ENCODE results near the gene PSAPL1. TPM values are rescaled to one million over a fixed set of nuclear protein-coding genes. Genes with fewer than 3 reads are reported as not detected.

The PSAPL1 gene
- polyA plus RNA-seq, 1 of the 3 experiments (the other 2 are of a cell fraction), result 0.03 TPM

DNA sequence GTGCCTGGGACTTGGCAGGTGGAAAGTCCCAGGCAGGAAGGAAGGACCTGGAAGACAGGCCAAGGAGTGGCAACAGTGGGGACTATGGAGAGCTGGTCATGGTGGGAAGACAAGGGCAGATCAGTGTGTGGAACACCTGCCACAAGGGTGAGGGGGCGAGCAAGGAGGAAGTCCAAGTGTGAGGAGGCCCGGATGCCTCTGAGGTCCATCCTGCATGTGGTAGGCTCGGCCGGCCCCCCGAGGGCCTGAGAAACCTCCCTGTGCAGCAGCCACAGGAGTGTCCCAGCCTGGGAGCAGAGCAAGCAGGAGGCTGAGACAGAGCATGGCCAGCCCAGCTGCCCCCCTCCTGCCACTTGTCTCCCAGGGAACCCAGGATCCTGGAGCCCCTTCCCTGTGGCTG lies 40.5 kb upstream of the PSAPL1 start:
- WGBS (ENCODE audit: low lambda C conversion rate), result 40% methylated on average over 1 of the region's 5 CpGs
- Histone ChIP-seq H3F3A (replicated peaks; ENCODE audit: insufficient read depth) (no peaks in the 10 kb centered on the region), H3K9me3 (no peaks in the 10 kb centered on the region), H3K36me3 (replicated peaks in 1 of 2; ENCODE audit: control insufficient read depth in 1 of 2, insufficient read depth in 2 of 2, low read length in 1 of 2) (no peaks in the 10 kb centered on the region), H3K79me2 (ENCODE audit: insufficient read depth) (no peaks in the 10 kb centered on the region), H3K9me2 (no peaks in the 10 kb centered on the region), H3K27me3 (ENCODE audit: insufficient read depth) (no peaks in the 10 kb centered on the region), H3K4me1 (ENCODE audit: control insufficient read depth in 1 of 2, insufficient read depth in 2 of 2, low read depth in 1 of 2, low read length in 1 of 2) (no peaks in the 10 kb centered on the region), H2AFZ (ENCODE audit: low read depth) (no peak overlapping the region), H3K9ac (no peak overlapping the region), H3K4me3 (ENCODE audit: low read depth in 2 of 2, low read length in 1 of 2) (no peak overlapping the region), H3K27ac (ENCODE audit: low read depth in 2 of 2, low read length in 1 of 2) (no peak overlapping the region), H4K20me1 (ENCODE audit: insufficient read depth) (no peaks in the 10 kb centered on the region), H3K4me2 (no peak overlapping the region)
- DNase-seq, result no peak
- CTCF ChIA-PET, result interaction anchor here (1.5 kb wide), 1 partner anchor 9 kb away, joined by 3 read pairs; no protein-coding TSS in a partner anchor
- POLR2A ChIA-PET, result no interaction called here
- TF ChIP-seq, protein P1, sequence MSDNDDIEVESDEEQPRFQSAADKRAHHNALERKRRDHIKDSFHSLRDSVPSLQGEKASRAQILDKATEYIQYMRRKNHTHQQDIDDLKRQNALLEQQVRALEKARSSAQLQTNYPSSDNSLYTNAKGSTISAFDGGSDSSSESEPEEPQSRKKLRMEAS (IDR thresholded peaks at IDR 0.05; ENCODE audit: low read depth), result no peak
- TF ChIP-seq, protein P2, sequence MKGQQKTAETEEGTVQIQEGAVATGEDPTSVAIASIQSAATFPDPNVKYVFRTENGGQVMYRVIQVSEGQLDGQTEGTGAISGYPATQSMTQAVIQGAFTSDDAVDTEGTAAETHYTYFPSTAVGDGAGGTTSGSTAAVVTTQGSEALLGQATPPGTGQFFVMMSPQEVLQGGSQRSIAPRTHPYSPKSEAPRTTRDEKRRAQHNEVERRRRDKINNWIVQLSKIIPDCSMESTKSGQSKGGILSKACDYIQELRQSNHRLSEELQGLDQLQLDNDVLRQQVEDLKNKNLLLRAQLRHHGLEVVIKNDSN (IDR thresholded peaks at IDR 0.05; ENCODE audit: borderline replicate concordance, low read depth), result no peak

DNA sequence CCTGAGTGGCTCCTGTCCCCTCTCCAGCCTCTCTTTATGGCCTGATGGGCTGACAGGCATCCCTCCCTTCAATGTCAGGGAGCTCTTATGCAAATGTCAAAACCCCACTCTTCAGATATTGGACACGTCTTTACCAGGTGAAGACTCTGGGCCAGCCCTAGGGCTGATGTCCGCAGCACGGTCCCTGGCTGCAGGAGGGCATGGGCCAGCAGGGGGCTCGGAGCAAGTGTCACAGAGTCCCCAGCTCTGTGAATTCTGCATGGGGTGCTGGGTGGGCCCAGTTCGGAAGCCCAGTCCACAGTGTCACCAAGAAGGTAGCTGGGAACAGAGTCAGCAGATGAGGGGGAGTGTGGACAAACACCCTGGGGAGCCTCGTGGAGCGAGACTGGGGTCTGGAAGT lies 39.6 kb upstream of the PSAPL1 start:
- no peak overlapping the region for H2AFZ ChIP-seq (ENCODE audit: low read depth)
- no peak overlapping the region for H3K4me3 ChIP-seq (ENCODE audit: low read depth in 2 of 2, low read length in 1 of 2)
- H3K36me3 ChIP-seq (replicated peaks in 1 of 2; ENCODE audit: control insufficient read depth in 1 of 2, insufficient read depth in 2 of 2, low read length in 1 of 2), result no peaks in the 10 kb centered on the region
- no peaks in the 10 kb centered on the region for H3K9me3 ChIP-seq
- no peaks in the 10 kb centered on the region for H3K9me2 ChIP-seq
- no peak for DNase-seq
- H3K27ac ChIP-seq (ENCODE audit: low read depth in 2 of 2, low read length in 1 of 2), result no peak overlapping the region
- 45% methylated on average over 4 of the region's 7 CpGs for WGBS (ENCODE audit: low lambda C conversion rate)
- H3F3A ChIP-seq (replicated peaks; ENCODE audit: insufficient read depth), result no peaks in the 10 kb centered on the region
- ChIA-PET POLR2A (no interaction called here), CTCF (interaction anchor here (0.9 to 1.5 kb wide), 3 partner anchors 10 to 323 kb away, joined by 3 read pairs; no protein-coding TSS in a partner anchor)
- H3K9ac ChIP-seq, result no peak overlapping the region
- H4K20me1 ChIP-seq (ENCODE audit: insufficient read depth), result no peaks in the 10 kb centered on the region
- no peak overlapping the region for H3K4me2 ChIP-seq
- no peaks in the 10 kb centered on the region for H3K79me2 ChIP-seq (ENCODE audit: insufficient read depth)
- TF ChIP-seq, protein P1 (IDR thresholded peaks at IDR 0.05; ENCODE audit: low read depth), result no peak
- TF ChIP-seq, protein P3, sequence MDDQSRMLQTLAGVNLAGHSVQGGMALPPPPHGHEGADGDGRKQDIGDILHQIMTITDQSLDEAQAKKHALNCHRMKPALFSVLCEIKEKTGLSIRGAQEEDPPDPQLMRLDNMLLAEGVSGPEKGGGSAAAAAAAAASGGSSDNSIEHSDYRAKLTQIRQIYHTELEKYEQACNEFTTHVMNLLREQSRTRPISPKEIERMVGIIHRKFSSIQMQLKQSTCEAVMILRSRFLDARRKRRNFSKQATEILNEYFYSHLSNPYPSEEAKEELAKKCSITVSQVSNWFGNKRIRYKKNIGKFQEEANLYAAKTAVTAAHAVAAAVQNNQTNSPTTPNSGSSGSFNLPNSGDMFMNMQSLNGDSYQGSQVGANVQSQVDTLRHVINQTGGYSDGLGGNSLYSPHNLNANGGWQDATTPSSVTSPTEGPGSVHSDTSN (IDR thresholded peaks at IDR 0.05), result no peak
- TF ChIP-seq, protein P4, sequence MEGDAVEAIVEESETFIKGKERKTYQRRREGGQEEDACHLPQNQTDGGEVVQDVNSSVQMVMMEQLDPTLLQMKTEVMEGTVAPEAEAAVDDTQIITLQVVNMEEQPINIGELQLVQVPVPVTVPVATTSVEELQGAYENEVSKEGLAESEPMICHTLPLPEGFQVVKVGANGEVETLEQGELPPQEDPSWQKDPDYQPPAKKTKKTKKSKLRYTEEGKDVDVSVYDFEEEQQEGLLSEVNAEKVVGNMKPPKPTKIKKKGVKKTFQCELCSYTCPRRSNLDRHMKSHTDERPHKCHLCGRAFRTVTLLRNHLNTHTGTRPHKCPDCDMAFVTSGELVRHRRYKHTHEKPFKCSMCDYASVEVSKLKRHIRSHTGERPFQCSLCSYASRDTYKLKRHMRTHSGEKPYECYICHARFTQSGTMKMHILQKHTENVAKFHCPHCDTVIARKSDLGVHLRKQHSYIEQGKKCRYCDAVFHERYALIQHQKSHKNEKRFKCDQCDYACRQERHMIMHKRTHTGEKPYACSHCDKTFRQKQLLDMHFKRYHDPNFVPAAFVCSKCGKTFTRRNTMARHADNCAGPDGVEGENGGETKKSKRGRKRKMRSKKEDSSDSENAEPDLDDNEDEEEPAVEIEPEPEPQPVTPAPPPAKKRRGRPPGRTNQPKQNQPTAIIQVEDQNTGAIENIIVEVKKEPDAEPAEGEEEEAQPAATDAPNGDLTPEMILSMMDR (IDR thresholded peaks at IDR 0.05), result no peak
- TF ChIP-seq, protein P5, sequence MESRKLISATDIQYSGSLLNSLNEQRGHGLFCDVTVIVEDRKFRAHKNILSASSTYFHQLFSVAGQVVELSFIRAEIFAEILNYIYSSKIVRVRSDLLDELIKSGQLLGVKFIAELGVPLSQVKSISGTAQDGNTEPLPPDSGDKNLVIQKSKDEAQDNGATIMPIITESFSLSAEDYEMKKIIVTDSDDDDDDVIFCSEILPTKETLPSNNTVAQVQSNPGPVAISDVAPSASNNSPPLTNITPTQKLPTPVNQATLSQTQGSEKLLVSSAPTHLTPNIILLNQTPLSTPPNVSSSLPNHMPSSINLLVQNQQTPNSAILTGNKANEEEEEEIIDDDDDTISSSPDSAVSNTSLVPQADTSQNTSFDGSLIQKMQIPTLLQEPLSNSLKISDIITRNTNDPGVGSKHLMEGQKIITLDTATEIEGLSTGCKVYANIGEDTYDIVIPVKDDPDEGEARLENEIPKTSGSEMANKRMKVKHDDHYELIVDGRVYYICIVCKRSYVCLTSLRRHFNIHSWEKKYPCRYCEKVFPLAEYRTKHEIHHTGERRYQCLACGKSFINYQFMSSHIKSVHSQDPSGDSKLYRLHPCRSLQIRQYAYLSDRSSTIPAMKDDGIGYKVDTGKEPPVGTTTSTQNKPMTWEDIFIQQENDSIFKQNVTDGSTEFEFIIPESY (IDR thresholded peaks at IDR 0.05; ENCODE audit: borderline replicate concordance, low read depth), result no peak
- no peak for TF ChIP-seq SMC3 (IDR thresholded peaks at IDR 0.05; ENCODE audit: low read depth, low read length)
- TF ChIP-seq POLR2AphosphoS5 (IDR thresholded peaks at IDR 0.05; ENCODE audit: low read depth, low read length), result no peak
- TF ChIP-seq NFIC (IDR thresholded peaks at IDR 0.05; ENCODE audit: borderline replicate concordance), result no peak
- TF ChIP-seq, protein P2 (IDR thresholded peaks at IDR 0.05; ENCODE audit: borderline replicate concordance, low read depth), result no peak
- no peak for TF ChIP-seq MXI1 (IDR thresholded peaks at IDR 0.05; ENCODE audit: low read depth, low read length)
- TF ChIP-seq ELF1 (IDR thresholded peaks at IDR 0.05), result no peak
- no peaks in the 10 kb centered on the region for H3K27me3 ChIP-seq (ENCODE audit: insufficient read depth)
- H3K4me1 ChIP-seq (ENCODE audit: control insufficient read depth in 1 of 2, insufficient read depth in 2 of 2, low read depth in 1 of 2, low read length in 1 of 2), result no peaks in the 10 kb centered on the region
